AG09319 (cell line): ENCODE measurements around the gene KNDC1.

Experiments
- DNase-seq: peaks from one replicate; pipeline ENCODE4 v3.0.0-alpha.2; 2010; ENCODE audit warnings: low read depth; ENCODE audit errors: extremely low read depth
- CTCF ChIP-seq: IDR thresholded peaks from 2 replicates; pipeline ENCODE4 v1.5.1; 2011; ENCODE audit warnings: low read depth, mild to moderate bottlenecking, inconsistent platforms, low read length, moderate library complexity

Gene KNDC1

GRCh38 chr10:133245439-133246235 lies 85.6 kb downstream of the KNDC1 start:
- DNase-seq = no peak
- no peak for TF ChIP-seq CTCF

DNA sequence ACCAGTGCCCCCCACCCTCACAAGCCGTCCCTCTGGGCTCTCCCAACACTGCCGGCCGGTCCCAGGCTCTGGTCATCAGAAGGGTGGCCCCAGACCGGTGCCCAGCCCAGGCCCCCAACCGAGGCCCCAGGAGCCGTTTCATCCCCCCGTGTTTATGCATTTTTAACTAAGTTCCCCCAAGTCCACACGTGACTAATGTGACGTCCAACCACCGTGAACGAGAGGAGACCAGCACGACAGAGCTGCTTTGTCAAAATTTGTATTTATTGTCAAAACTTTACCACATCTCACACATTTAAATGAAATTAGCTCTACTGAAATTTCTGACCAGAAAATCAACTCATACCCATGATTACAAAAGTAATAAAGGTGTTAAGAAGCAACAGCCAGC lies 86.2 kb downstream of the KNDC1 start:
- no peak for TF ChIP-seq CTCF
- DNase-seq = no peak

GRCh38 chr10:133247681-133248333 lies 87.8 kb downstream of the KNDC1 start:
- no peak for DNase-seq
- TF ChIP-seq CTCF = no peak

- TF ChIP-seq CTCF = no peak
- no peak for DNase-seq
Measured at GRCh38 chr10:133248334-133248715, 88.3 kb downstream of the KNDC1 start.

DNA sequence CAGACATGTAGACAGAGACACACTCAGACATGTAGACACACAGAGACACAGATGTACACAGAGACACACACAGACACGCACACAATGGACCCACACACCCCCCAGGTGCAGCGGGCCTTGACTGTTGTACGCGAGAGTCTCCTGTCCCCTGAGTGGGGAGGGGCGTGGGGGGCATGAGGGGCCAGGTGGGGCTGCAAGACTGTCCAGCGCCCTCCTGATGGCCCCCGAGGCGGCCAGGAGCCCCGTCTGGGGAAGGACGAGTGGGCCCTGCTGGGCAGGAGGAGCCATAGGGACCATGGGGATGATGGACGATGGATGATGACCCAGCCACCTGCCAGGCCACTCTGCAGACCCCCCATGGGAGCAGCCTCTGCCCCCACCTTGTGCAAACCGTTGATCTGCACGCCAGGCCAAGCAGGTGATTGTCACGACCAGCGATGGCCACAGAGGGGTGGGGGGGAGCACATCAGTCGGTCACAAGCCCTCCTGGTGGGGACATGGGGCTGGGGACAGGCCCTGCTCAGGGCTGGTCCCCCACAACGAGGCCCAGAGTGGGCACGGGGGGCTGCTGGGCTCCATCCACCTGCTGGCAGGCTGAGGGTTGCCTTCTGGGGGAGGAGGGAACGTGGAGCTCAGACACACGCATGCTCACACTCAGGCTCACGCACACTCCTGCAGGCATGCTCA lies 89.2 kb downstream of the KNDC1 start:
- no peak for DNase-seq
- TF ChIP-seq CTCF = no peak

DNA sequence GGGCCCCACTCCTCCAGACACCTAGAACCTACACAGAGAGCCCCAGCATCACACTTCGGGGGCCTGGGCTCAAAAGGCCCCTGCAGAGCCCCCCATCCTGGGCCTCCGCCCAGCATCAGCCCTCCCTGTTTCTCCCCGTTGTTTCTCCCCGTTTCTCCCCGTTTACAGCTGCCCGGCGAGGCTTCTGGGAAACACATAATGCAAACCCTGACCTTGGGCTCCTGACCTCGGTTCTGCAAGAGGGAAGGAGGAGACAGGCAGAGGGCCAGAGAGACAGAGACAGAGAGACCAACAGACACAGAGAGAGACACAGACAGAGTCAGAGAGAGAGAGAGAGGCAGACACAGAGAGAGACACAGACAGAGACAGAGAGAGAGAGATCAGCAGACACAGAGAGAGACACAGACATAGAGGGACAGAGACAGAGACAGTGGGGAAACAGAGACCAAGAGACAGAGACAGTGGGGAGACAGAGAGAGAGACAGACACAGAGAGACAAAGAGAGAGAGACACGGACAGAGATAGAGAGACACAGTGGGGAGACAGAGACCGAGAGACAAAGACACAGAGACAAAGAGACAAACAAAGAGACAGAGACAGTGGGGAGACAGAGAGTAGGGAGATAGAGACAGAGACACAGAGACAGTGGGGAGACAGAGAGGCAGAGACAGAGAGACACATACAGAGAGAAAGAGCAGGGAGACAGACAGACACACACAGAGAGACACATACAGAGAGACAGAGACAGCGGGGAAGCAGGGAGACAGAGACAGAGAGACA lies 90.1 kb downstream of the KNDC1 start:
- DNase-seq = no peak
- no peak for TF ChIP-seq CTCF
